Activated CD4-positive, CD25-positive, alpha-beta regulatory T cell (primary cell): ENCODE measurements around the gene CLCA1.

Source experiments
- DNase-seq, 4 experiments: peaks; one replicate each; lab custom pipeline; 2025; lab: John Stamatoyannopoulos, UW

Gene CLCA1

DNA sequence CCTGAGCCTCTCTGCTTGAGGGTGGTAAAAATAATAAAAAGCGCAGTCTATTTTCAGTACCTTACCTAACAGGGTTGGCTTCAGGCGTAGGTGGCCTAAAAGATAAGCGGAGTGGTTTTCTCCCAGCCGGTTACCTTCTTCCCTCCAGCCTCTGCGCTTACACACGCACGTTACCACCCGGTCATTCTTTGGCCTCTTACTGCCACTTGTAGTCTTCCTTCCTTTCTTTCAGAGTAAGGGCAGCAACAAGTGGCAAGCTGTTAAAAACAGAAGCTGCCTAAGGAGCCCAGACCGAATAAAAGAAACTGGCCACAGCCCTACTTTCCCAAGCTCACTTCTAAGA is 35.4 kb downstream of the CLCA1 start:
- DNase-seq: no peak

DNA sequence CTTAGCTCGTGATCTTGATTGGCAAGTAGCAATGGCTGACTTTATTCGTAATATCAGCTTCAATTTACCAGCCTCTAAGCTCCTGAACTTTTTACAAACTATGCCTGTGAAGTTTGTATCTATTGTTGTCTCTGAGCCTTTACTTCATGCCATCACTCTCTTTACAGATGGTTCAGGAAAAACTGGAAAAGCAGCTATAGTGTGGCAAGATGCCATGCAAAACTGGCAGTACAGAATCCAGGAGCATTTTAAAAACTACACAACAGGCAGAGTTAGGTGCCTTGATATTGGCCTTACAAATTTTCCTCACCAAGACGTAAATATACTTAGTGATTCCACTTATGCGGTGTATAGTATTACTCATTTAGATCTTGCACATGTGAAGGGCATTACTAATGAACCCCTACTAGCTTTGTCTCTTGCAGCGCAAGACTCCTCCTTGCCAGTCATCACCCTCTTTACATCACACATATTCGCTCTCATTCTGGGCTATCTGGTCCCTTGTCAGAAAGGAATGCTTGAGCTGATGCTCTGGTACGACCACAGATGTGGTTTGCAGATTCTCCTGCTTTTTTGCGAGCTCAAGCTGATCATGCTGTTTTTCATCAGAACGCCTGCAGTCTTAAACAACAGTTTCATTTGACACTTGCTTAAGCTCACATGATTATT is 36.3 kb downstream of the CLCA1 start:
- DNase-seq: no peak

DNA sequence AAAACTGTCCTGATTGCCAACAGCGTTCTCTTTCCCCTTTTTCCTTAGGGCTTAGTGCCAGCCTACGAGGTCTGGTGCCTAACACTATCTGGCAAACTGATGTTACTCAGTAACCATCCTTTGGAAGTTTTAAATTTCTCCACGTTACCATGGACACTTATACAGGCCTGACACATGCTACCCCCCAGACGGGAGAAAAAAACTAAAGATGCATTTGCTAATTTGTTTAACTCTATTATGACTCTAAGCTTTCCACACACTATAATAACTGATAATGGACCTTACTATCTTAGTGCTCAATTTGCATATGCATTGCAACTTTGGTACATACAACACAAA is 36.8 kb downstream of the CLCA1 start:
- no peak for DNase-seq

DNA sequence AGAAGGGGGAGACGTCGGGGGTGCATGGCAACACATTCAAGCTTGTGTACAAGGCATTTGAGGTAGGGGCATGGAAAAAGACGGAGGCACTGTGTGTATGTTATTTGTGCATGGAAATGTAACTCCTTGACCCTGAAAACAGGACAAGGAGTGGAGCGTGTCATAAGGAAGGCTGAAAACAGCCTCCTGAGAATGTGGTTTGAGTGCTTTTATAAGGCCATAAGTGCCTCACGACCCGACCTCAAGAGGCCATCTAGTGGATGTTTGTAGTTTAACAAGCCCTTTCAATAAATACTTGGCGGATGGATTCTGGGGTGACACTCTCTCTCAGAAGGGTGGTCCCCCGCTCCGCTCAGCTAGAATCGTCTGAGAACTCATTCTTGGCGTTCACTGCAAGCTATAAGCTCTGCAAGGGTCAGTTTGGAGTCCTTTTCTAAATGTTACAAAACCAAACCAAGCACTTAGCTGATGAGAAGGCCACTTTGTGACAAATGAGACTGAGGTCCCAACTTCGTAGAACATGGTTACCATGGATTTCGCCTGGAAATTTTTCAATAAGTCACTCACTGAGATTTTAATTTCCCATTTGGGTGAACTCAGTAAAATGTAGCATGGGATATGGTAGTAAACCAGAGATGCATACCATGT is 39.3 kb downstream of the CLCA1 start:
- DNase-seq: no peak

DNA sequence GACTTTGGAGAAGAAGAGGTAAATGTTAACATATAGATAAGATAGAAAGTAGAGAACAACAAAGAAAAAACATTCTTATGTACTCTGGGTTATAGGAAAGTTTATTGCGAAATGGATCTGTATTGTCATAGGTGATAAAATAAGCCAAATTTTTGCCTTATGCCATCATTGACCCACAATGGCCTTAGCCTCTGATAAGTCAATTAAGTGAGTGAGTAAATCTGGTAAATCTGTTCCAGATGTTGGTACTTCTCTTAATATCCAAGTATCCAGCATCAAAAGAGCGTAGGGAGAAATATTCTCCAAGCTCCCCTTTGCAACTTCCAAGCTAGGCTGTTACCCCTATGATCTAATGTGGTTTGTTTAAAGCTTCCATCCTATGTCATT is 39.8 kb downstream of the CLCA1 start:
- DNase-seq: no peak

DNA sequence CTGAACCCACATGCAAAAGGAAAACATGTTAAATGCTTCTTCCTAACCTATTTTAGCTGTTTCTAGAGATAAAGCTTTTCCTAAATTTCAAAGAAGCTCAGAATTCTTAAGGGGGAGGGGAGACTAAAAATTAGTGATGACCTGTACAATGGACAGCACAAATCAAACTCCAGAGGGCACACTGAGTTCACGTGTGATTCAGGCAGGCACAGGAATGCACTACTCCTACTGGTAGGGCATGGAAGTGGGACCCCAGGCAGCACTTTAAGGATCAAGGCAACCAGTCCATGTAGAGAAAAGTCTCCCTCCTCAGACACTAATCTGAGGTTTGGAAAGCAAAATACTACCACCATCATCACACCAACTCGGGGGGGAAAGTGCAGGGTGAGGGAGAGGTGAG is 46.9 kb downstream of the CLCA1 start:
- no peak for DNase-seq

DNA sequence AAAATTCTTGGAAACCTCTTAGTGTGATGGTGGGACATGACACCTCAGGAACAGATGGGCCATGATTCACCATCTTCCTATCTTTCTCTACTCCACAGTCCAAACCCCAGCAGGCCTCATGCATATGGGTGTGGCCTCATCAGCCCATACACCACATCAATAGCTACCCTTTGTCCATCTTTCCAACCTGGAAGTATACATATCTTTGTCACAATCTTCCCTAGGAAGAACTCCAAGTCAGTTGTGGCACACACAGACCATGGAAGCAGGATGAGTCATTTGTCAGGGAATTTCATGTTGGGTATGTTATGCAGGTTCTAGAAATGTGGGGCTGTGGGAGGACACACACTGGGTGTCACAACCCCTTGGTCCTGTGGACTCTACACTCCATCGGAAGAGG is 47.6 kb downstream of the CLCA1 start:
- no peak for DNase-seq

DNA sequence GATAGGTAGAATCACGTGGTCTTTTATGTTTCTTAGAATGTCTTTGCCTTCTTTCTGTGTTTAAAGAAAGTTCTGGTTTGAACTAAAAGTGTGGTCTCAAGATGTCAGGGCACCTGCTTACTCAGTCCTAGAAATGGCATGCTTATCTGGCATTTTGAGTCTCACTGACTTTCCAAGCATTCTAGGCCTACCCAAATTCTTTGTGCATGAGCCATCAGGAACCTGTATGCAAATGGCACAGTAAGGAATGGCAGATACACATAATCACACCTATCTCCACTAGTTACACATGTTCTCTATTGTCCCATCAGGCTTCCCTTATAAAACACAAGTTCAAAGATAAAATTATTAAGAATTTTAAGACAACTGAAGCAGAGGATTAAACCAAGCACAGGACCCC is 48.6 kb downstream of the CLCA1 start:
- DNase-seq: no peak

DNA sequence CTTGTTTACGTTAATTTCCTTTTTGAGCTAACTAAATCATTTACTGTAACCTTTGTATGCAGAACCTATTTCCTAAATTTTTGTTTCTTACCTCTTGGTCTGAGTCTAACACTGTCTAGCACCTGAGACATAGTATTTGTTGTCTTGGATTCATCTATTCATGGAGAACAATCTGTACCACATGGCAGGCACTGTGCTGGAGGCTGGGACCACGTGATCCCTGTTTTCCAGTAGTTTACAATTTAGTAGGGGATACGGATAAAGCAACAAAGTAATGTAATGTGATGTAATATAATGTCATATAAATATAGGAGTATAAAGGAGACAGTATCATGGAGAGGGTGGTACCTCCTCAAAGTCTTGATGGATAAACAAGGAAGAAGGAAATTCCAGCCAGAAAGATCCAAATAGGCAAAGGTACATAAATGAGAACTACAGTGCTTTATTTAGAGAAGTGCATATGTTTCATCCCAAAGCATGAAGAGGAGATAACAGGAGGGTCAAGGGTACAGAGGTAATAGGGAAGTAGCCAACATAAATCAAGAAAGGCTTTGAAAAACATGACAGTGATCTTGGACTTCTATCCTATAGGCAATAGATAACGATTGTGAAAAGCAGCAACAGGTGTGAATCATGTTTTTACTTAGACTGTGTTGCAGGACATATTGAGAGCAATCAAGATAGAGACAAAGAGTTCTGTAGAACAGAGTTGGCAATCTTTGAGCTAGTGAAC is 52.2 kb downstream of the CLCA1 start:
- no peak for DNase-seq

DNA sequence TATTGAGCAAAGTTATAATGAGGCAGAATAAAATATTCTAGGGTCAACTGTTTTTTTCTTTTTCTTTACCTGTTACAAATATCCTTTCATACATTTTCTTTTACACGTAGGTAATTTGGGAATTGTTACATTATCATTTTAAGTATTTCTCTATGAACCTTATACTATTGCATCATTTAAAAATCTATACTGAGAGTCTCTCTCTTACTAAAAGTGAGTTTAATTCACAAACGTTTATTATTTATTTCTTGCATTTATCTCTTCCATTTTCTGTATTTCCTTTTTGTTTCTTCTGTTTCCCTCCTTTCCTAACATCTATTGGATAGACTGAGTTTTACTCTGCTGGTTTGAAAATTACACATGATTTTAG is 52.8 kb downstream of the CLCA1 start:
- no peak for DNase-seq

DNA sequence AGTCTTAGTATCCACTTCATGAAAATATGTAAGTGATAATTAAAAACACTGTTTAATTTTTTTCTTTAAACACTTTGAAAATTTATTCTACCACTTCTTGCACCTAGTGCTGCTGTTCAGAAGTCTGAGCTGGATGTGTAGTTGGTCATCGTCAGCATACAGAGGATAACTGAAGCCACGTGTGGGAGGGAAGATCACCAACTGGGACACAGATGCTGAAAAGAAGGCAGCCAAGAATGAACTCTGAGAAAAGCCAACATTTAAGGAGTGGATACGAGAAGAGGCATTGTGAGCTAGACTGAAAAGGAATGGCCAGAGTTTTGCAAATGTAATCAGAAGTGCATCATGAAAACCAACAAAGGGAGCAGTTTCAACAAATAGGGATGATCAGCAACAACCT is 53.5 kb downstream of the CLCA1 start:
- DNase-seq: no peak

DNA sequence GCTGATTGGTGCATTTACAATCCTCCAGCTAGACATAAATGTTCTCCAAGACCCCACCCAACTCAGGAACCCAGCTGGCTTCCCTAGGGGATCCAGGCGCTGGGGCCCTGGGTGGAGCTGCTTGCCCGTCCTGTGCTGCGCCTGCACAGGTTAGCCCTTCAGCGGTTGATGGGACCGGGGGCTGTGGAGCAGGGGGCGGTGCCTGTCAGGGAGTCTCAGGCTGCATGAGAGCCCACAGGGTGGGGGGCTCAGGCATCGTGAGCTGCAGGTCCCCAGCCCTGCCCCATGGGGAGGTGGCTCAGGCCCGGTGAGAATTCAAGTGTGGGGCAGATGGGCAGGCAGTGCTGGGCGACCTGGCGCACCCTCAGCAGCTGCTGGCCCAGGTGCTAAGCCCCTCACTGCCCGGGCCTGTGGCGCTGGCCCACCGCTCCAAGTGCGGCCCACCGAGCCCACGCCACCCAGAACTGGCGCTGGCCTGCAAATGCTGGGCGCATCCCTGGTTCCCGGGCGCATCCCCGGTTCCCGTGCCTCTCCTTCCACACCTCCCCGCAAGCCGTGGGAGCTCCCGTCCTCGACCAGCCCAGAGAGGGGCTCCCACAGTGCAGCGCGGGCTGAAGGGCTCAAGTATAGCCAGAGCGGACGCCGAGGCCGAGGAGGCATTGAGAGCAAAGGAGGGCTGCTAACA is 55.1 kb downstream of the CLCA1 start:
- DNase-seq: no peak

DNA sequence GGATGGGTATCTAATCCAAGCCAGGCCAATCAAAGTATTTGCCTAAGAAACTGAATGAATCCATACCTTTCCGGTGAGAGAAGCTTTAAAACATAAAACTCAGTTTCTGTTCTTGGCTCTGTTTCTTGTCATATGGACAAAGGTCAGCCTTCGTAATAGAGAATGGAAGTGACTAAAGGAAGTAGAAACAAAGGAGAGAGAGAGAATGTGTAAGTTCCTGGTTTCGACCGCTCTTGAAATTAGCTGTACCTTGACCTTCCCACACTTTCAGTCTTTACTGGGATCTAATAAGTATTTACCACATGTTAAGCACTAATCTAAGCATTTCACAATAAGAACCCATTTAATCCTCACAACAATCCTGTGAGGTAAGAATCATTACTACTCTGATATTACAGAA is 58.6 kb downstream of the CLCA1 start:
- no peak for DNase-seq

DNA sequence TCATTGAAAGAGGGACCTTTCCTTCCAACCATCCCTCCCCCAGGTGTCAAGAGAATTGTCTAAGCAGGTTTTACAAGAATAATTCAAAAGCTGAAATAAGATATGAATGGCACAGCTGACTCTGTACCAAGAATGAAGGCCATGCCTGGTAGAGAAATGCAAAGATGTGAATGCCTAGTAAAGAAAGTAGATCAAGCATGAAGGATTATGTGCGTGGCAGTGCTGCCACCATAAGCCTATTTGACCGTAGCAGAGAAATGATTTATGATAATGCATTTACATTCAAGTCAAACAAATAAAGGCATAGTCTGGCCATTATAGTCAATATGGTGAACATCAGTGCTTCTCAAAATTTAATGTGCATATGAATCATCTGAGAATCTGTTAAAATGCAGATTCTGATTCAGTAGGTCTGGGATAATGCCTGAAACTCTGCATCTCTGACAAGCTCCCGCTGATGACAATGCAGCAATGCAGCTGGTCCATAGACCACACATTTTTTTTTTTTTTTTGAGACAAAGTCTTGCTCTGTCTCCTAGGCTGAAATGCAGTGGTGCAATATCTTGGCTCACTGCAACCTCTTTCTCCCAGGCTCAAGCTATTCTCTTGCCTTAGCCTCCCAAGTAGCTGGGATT is 61.6 kb downstream of the CLCA1 start:
- DNase-seq: no peak

DNA sequence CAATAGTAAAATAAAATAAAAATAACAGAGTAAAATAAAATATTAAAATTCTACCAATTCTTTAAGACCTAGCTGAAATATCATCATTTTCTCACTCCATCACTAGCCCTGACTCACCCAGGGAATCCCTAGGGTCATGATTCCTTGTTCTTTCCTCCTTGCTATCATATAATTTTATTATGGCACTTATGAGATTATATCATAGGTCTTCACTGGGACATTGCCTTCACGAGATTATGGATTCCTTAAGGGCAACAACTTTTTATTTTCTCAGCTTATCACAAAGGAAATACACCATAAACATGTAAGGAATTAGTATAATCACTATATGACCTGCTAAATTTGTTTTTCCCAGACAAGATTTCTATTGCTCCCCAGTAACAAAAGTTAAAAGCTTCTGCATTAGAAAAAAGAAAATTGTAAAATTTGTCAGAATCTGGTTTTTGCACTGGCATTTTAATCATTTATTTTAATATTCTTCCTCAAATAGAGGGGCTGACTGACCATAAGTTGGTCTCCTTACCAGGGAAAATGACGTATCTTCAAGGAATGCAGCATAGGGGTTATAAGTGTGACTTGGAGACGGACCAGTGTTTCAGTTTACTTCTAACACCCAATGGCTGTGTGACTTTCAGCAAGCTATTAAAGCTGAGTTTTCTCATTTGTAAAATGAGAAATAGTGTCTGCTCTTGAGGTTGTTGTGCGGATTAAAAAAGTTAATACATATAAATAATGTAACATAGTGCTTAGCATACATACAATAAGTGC is 69.4 kb downstream of the CLCA1 start:
- DNase-seq: no peak

DNA sequence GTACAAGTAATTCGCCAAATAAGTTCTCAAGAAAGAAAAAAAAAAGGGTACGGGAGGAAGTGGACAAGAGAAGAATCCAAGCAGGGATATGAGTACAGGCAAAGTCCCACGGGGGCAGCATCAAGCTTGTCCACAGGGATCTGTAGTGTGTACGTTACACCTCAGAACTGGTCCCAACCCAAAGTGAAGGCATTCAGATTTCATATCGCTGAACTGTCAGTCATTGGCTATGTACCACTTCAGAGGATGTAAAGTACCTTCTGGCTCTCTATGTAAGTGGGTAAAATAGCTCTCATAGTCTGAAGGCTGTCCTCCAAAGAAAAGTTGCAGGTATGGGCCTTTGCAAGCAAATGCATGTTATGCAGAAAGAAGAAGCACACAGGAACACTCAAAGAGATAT is 70.0 kb downstream of the CLCA1 start:
- no peak for DNase-seq

DNA sequence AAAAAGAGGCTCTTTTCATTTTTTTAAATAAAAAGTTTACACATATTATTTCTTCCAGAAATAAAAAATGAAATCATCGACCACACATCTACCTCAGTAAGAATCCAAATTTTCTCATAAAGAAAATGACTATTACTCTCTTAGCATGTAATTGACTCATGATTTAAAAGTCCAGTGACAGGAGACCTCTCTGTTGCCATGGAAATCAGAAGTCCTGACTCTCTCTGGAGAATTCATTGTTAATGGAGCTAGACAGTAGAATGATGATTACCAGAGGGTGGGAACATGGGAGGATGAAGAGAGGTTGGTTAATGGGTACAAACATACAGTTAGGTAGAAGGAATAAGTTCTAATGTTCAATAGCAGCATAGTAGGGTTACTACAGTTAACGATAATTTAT is 73.1 kb downstream of the CLCA1 start:
- no peak for DNase-seq

DNA sequence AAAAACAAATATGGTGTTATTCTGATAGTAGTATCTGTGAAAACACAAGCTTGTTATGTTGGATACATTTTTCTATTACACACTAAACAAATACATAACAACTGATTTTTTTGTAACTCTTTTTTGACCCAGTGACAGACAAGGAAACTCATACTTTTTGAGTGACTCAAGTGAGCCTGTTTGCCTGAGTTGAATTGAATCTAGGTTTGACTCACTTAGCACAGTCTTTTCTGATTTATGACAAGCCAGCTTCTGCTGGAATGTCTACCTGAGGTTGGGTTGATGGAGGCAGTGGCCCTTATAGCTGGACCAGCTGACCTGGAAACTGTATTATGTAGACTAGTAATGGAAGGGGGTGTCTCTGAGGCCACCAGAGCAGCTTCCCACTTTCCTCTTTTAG is 73.9 kb downstream of the CLCA1 start:
- DNase-seq: no peak

DNA sequence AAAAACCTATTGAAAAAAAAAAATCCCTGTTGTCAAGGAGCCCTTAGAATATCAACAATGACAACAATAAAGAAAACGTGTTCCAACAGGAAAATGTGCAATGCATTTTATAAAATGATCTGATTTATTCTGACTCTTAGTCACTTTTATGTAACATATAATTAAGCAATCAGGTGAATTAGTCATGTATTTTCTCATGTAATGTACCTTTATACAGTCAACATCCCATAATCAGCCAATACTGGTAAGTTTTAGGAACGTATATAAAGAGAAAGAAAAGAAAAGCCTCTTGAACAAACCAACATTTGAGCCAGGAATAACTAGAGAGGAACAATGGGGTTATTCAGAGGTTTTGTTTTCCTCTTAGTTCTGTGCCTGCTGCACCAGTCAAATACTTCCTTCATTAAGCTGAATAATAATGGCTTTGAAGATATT is 78.1 kb downstream of the CLCA1 start, which contains the start of gene CLCA4:
TSS of gene CLCA4 (plus strand) at position 292 of the 435 bp plus-strand sequence. CDS start at position 334, 42 bp downstream.
- no peak for DNase-seq

DNA sequence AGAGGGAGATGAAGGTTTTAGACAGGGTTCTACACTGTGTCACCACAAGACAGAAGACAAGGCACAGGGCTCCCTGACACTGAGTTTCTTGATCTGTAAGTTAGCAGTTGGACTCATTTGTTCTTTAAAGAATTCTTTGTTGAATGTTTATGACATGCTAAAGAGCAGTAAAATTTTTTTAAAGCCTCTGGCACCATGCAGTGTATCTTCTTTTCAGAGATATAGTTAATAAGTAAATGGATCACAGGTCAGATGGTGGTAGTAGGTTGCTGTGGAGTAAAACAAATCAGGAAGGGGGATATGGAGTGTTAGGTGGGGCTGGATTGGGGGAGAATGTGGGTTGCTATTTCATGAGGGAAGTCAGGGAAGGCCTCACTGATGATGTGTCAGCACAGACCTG is 80.1 kb downstream of the CLCA1 start:
- no peak for DNase-seq
